HL-60 (cell line): Measurements from ENCODE around the gene RETREG3.
"Not testable (repeated sequence)": the region's sequence is repeated elsewhere in the genome, so short reads cannot be mapped to it uniquely, and the experiment has no call there.

Experiments
- DNase-seq, 2 experiments: peaks; one replicate each; pipeline ENCODE4 v3.0.0-alpha.2; 2010 to 2020; ENCODE audit warnings: low read depth in 1 of 2, low spot score in 1 of 2
- H3K27ac ChIP-seq: fragments of 250-450 bp; sonication (Bioruptor Pico); replicated peaks from 2 replicates; pipeline ENCODE4 v1.5.1; 2020; ENCODE audit warnings: mild to moderate bottlenecking, moderate library complexity
- H3K27me3 ChIP-seq: fragments of 250-450 bp; sonication (Bioruptor Pico); 2 replicates; pipeline ENCODE4 v1.5.1; 2021; ENCODE audit warnings: mild to moderate bottlenecking, moderate library complexity; ENCODE audit not compliant: insufficient read depth, poor library complexity, severe bottlenecking
- H3K4me3 ChIP-seq: replicated peaks from 2 replicates; pipeline ENCODE4 v1.5.1; 2011; ENCODE audit warnings: mild to moderate bottlenecking, control low read depth, low read length; ENCODE audit not compliant: insufficient read depth
- GABPA ChIP-seq: IDR thresholded peaks from 2 replicates; pipeline ENCODE4 v1.6.1; 2012; ENCODE audit warnings: low read depth
- POLR2AphosphoS5 ChIP-seq: IDR thresholded peaks from 2 replicates; pipeline ENCODE4 v1.6.1; 2012; ENCODE audit warnings: low read depth
- SPI1 ChIP-seq: IDR thresholded peaks from 2 replicates; pipeline ENCODE4 v1.6.1; 2012; ENCODE audit warnings: low read depth, mild to moderate bottlenecking, borderline replicate concordance
- TF ChIP-seq, protein P1 (sequence below): IDR thresholded peaks from one replicate; pipeline ENCODE4 v1.5.1; 2011; ENCODE audit warnings: low read length, control low read depth, inconsistent platforms; ENCODE audit not compliant: insufficient read depth
- TF ChIP-seq, protein P2 (sequence below): IDR thresholded peaks from 2 replicates; pipeline ENCODE4 v1.6.1; 2012; ENCODE audit warnings: low read depth; ENCODE audit not compliant: insufficient replicate concordance

RETREG3 gene

DNA sequence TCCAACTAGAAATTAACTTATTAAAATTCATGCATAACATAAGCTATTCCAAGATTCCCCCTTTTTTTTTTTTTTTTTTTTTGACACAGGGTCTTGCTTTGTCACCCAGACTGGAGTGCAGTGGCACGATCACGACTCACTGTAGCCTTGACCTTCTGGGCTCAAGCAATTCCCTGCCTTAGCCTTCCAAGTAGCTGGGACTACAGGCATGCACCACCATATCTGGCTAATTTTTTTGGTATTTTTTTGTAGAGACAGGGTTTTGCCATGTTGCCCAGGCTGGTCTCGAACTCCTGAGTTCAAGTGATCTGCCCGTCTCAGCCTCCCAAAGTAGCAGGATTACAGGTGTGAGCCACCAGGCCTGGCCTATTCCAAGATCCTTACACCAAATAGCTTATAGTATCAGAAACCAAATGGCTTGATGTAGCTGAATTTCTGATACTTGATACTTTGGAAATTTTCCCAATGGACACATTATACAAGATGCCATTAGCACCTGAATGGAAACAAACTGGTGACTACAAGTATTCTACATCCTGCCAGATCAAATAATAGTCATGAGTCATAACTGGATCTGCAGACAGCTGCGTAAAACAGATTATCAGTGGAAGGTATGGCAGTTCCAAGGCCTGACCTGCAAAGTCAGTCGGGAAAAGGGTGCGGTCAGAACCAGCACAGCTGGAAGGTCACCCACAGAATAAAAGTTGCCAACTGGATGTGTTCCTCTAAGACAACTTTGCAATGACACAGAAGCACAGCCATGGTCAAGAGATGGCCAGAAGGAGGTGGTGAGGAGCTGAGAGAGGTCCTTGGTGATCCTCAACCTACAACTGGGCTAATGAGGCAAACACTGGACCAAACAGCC, 14.8 kb upstream of the RETREG3 start:
- TF ChIP-seq, protein P1, sequence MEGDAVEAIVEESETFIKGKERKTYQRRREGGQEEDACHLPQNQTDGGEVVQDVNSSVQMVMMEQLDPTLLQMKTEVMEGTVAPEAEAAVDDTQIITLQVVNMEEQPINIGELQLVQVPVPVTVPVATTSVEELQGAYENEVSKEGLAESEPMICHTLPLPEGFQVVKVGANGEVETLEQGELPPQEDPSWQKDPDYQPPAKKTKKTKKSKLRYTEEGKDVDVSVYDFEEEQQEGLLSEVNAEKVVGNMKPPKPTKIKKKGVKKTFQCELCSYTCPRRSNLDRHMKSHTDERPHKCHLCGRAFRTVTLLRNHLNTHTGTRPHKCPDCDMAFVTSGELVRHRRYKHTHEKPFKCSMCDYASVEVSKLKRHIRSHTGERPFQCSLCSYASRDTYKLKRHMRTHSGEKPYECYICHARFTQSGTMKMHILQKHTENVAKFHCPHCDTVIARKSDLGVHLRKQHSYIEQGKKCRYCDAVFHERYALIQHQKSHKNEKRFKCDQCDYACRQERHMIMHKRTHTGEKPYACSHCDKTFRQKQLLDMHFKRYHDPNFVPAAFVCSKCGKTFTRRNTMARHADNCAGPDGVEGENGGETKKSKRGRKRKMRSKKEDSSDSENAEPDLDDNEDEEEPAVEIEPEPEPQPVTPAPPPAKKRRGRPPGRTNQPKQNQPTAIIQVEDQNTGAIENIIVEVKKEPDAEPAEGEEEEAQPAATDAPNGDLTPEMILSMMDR, result no peak
- TF ChIP-seq POLR2AphosphoS5 (no peak), GABPA (no peak), SPI1 (no peak)
- TF ChIP-seq, protein P2, sequence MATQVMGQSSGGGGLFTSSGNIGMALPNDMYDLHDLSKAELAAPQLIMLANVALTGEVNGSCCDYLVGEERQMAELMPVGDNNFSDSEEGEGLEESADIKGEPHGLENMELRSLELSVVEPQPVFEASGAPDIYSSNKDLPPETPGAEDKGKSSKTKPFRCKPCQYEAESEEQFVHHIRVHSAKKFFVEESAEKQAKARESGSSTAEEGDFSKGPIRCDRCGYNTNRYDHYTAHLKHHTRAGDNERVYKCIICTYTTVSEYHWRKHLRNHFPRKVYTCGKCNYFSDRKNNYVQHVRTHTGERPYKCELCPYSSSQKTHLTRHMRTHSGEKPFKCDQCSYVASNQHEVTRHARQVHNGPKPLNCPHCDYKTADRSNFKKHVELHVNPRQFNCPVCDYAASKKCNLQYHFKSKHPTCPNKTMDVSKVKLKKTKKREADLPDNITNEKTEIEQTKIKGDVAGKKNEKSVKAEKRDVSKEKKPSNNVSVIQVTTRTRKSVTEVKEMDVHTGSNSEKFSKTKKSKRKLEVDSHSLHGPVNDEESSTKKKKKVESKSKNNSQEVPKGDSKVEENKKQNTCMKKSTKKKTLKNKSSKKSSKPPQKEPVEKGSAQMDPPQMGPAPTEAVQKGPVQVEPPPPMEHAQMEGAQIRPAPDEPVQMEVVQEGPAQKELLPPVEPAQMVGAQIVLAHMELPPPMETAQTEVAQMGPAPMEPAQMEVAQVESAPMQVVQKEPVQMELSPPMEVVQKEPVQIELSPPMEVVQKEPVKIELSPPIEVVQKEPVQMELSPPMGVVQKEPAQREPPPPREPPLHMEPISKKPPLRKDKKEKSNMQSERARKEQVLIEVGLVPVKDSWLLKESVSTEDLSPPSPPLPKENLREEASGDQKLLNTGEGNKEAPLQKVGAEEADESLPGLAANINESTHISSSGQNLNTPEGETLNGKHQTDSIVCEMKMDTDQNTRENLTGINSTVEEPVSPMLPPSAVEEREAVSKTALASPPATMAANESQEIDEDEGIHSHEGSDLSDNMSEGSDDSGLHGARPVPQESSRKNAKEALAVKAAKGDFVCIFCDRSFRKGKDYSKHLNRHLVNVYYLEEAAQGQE, result no peak
- DNase-seq, result no peak
- H3K27ac ChIP-seq, result no peak overlapping the region
- no peak overlapping the region for H3K4me3 ChIP-seq
- no peaks in the 10 kb centered on the region for H3K27me3 ChIP-seq

DNA sequence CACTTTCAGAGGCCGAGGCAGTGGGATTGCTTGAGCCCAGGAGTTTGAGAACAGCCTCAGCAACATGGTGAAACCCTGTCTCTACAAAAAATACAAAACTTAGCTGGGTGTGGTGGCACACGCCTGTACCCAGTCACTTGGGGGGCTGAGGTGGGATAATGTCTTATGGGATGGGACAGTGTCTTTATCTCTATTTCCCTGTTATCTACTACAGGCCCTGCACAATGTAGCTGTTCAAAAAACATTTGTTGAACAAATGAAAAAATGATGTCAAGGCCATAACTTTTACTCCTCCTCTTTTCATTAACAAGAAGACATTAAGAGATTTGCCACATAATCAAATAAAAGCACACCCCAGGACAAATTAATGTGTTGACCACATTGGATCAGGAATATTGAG, 14.1 kb upstream of the RETREG3 start:
- DNase-seq, result no peak
- Histone ChIP-seq H3K4me3 (no peak overlapping the region), H3K27me3 (no peaks in the 10 kb centered on the region), H3K27ac (no peak overlapping the region)
- TF ChIP-seq POLR2AphosphoS5 (no peak), GABPA (no peak), SPI1 (no peak)
- TF ChIP-seq, protein P1, result no peak
- TF ChIP-seq, protein P2, result no peak

DNA sequence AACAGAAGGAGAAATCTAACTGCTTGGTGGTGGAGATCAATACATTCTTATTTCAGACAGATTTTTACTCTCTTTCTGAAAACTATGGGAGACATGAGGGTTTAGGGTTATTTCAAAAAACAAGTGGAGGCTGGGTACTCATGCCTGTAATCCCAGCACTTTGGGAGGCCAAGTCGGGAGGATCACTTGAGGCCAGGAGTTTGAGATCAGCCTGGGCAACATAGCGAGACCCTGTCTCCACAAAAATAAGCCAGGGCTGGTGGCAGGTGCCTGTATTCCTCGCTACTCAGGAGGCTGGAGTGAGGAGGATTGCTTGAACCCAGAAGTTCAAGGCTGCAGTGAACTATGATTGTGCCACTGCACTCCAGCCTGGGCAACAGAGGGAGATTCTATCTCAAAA, 12.8 kb upstream of the RETREG3 start:
- DNase-seq, H3K27ac ChIP-seq, H3K4me3 ChIP-seq, H3K27me3 ChIP-seq: not testable (repeated sequence)

DNA sequence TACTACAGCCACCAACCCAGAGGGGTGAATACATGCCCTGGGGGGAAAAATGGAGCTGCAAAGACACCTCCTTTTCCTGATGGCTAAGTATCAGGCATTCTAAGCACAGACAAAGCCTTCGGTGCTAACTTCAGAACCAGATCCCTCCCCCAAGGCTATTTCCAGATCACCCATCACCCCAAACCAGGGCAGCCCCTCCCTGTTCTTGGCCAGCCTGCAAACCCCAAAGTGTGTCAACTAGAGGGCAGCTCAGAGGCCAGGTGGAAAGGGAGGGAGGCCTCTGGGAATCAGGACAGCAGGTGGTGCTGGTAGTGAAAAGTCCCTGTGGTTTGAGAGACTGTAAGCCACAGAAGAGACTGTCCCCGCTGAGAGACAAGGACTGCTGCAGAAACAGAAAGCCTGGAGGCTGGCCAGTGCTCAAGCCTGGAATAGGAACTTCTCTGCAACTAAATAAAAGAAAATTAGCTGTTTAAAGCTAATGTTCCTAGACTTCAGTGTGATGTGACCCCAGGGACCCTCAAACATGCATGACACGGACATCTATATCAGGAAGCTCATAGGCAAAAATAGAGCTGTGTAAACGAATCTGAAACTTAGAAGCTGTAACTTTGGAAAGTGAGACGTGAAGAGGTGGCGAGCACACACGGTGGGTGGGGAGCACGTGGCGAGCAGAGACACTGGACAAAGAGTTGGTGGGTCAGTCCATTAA, 9.4 kb upstream of the RETREG3 start:
- TF ChIP-seq, protein P1, result no peak
- no peak for TF ChIP-seq SPI1
- TF ChIP-seq GABPA, result no peak
- TF ChIP-seq POLR2AphosphoS5, result no peak
- TF ChIP-seq, protein P2, result no peak
- Histone ChIP-seq H3K27ac (no peak overlapping the region), H3K4me3 (no peak overlapping the region), H3K27me3 (no peaks in the 10 kb centered on the region)
- no peak for DNase-seq
